ENCODE results near the gene PCDHGB7. TPM values are rescaled to one million over a fixed set of nuclear protein-coding genes. Genes with fewer than 3 reads are reported as not detected.
"Not testable (repeated sequence)": the region's sequence is repeated elsewhere in the genome, so short reads cannot be mapped to it uniquely, and the experiment has no call there.

PCDHGB7 gene
- total and polyA plus RNA-seq, 8 donors: 10.8 to 18.1 (median 15.7) TPM

DNA sequence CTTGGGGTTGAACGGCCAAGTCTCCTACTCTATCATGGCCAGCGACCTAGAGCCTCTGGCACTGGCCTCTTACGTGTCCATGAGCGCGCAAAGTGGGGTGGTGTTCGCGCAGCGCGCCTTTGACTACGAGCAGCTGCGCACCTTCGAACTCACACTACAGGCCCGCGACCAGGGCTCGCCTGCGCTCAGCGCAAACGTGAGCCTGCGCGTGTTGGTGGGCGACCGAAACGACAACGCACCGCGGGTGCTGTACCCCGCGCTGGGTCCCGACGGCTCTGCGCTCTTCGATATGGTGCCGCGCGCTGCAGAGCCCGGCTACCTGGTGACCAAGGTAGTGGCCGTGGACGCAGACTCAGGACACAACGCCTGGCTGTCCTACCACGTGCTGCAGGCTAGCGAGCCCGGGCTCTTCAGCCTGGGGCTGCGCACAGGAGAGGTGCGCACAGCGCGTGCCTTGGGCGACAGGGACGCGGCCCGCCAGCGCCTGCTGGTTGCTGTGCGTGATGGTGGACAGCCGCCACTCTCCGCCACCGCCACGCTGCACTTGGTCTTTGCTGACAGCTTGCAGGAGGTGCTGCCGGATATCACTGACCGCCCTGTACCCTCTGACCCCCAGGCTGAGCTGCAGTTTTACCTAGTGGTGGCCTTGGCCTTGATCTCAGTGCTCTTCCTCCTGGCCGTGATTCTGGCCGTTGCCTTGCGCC, 17.8 kb upstream of the PCDHGB7 start:
- no peak overlapping the region for H3K4me3 ChIP-seq
- no peak for TF ChIP-seq CTCF (IDR thresholded peaks at IDR 0.05)
- intact Hi-C loops (cut with DNase I): no loop called here
- H3K4me1 ChIP-seq: no peaks in the 10 kb centered on the region
- H3K27me3 ChIP-seq: peaks cover 22 to 94% of the 10 kb centered on the region in 2 donors
- DNase-seq: no peak
- peaks cover 0 to 7% of the 10 kb centered on the region in 2 donors for H3K36me3 ChIP-seq
- H3K9me3 ChIP-seq: peaks cover 3 to 74% of the 10 kb centered on the region in 2 donors
- ATAC-seq: no peak
- H3K27ac ChIP-seq: no peak overlapping the region

- Histone ChIP-seq H3K4me1 (no peaks in the 10 kb centered on the region), H3K9me3 (peaks cover 3 to 76% of the 10 kb centered on the region in 2 donors), H3K36me3 (peaks cover 0 to 7% of the 10 kb centered on the region in 2 donors), H3K27me3 (peaks cover 23 to 92% of the 10 kb centered on the region in 2 donors), H3K4me3 (peak within 1 kb of the TSS in 1 of 2 donors; percentile 9), H3K27ac (no peak within 1 kb of the TSS)
- ATAC-seq: peak; percentile 60
- peak in 1 of 4 donors; percentile 18 for DNase-seq
- intact Hi-C loops (cut with DNase I): no loop called here
- TF ChIP-seq CTCF (IDR thresholded peaks at IDR 0.05): peak in 1 of 2 donors; percentile 11
Observed at GRCh38 chr5:141402553-141403243, 14.8 kb upstream of the PCDHGB7 start, which contains the start of gene PCDHGA9. PCDHGA9 (plus strand) TSS chr5:141402778; CDS start chr5:141402953, 175 bp downstream.

GRCh38 chr5:141403387-141403786, 14.1 kb upstream of the PCDHGB7 start:
- no peak for TF ChIP-seq CTCF (IDR thresholded peaks at IDR 0.05)
- ATAC-seq (no peak), DNase-seq (no peak)
- Histone ChIP-seq H3K4me1 (no peaks in the 10 kb centered on the region), H3K9me3 (peaks cover 3 to 79% of the 10 kb centered on the region in 2 donors), H3K36me3 (peaks cover 0 to 7% of the 10 kb centered on the region in 2 donors), H3K27ac (no peak overlapping the region), H3K4me3 (no peak overlapping the region), H3K27me3 (peaks cover 25 to 94% of the 10 kb centered on the region in 2 donors)
- intact Hi-C loops (cut with DNase I): no loop called here

GRCh38 chr5:141407790-141408505, 9.5 kb upstream of the PCDHGB7 start, which contains the start of gene PCDHGB6:
PCDHGB6 (plus strand) TSS chr5:141408021; CDS start chr5:141408203, 182 bp downstream.
- peak; percentile 96 for ATAC-seq
- TF ChIP-seq CTCF (IDR thresholded peaks at IDR 0.05): peak; percentile 34 to 52
- intact Hi-C loops (cut with DNase I); H3K4me1 ChIP-seq; H3K27ac ChIP-seq; H3K36me3 ChIP-seq: not testable (repeated sequence)
- peaks cover 22 to 90% of the 10 kb centered on the region in 2 donors for H3K27me3 ChIP-seq
- H3K4me3 ChIP-seq: peak within 1 kb of the TSS; percentile 12 to 33
- H3K9me3 ChIP-seq: peaks cover 0 to 70% of the 10 kb centered on the region in 2 donors
- DNase-seq: peak in 2 of 4 donors; percentile 45 to 85

Data from left lung (tissue), 10 donors.